COLO829 (cell line): ENCODE results near the gene SFT2D2.
"Not testable (repeated sequence)": the region's sequence is repeated elsewhere in the genome, so short reads cannot be mapped to it uniquely, and the experiment has no call there.

ENCODE experiments used
- DNase-seq: peaks from one replicate; pipeline ENCODE4 v3.0.0; 2012; ENCODE audit warnings: low spot score

Gene SFT2D2

DNA sequence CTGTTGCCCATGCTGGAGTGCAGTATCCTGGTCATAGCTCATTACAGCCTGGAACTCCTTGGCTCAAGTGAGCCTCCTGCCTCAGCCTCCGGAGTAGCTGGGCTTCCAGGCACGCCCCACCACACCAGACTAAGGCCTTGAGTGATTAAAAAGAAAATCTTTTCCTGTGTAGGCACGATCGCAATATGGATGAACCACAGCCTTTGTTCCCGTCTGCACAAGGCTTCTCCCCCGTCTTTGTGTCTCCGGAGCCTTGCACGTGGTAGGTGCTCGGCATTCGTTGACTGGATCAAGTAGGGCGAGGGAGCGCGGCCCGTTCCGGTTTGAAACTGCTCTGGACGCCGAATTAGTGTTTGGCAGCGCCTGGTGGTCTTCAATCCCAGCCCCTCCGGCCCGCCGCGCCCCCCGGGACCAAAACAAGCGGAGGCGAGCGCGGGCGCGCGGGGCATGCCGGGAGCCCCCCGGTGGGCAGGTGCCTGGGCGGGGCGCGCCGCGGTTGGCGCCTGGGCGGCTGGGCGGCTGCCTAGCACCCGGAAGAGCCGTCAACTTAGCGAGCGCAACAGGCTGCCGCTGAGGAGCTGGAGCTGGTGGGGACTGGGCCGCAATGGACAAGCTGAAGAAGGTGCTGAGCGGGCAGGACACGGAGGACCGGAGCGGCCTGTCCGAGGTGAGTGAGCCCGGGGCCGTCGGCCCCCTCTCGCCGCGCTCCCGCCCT is at the start of gene SFT2D2:
Gene SFT2D2 (plus strand): TSS at position 529 of the 715 bp plus-strand sequence. CDS start 76 bp downstream, at position 605.
- peak; percentile 70 for DNase-seq

DNA sequence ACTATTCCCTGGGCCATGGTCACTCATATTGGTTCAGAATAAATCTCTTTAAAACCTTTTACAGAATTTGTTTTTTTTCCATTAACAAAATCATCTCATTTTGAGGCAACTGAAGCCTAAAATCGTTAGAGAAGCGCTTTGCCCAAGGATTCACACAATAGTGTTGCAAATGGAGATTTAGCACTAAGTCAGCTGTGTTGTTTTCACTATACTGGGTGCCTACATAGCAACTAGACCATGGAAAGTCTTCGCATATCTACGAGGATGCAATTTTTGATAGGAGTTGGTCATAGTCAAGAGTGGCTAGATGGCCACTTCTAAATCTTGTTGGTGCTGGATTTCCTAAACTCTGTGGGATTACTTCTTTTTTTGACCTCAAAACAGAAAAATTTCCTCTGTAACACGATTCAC is 47.6 kb upstream of the SFT2D2 start:
- DNase-seq = no peak

DNA sequence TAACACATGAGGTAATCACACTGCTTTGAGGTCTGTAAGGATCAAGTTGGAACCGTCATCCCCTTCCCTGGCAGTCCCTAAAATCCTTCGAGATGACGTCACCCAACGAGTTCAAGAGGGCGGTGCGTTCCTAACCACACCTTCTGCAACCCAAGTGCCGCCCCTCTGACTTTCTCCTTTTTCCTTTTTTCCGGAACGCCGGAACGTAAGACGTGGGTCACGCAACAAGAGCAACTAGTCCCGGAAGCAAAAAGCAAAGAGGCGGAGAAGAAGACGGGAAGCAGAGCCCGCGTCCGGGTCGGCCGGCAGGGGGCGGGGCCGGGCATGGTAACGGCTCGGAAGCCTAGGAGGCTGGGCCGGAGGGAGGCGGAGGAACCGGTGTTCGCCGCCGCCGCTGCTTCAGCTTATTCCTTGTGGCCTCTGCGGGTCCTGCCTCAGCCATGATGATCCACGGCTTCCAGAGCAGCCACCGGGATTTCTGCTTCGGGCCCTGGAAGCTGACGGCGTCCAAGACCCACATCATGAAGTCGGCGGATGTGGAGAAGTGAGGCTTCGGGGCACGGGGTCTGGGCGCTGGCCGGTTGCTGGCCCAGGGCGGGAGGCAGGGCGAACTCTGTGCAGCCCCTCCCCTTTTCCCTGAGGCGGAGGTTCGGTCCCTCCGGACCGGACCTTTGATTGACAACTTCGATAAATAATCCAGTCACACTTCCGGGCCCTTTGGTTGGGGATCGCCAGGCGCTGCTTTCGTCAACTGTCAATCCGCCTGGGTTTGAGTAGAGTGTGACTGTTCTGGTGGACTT is 47.0 kb upstream of the SFT2D2 start, which contains the start of gene TIPRL:
Gene TIPRL (plus strand): TSS at position 325 of the 800 bp plus-strand sequence. CDS start 116 bp downstream, at position 441.
- DNase-seq = peak; percentile 98

- DNase-seq = peak; percentile 28
These were observed 46.2 kb upstream of the SFT2D2 start for GRCh38 chr1:168179438-168180147.

- peak; percentile 20 for DNase-seq
These were observed 45.7 kb upstream of the SFT2D2 start for GRCh38 chr1:168180148-168180524.

DNA sequence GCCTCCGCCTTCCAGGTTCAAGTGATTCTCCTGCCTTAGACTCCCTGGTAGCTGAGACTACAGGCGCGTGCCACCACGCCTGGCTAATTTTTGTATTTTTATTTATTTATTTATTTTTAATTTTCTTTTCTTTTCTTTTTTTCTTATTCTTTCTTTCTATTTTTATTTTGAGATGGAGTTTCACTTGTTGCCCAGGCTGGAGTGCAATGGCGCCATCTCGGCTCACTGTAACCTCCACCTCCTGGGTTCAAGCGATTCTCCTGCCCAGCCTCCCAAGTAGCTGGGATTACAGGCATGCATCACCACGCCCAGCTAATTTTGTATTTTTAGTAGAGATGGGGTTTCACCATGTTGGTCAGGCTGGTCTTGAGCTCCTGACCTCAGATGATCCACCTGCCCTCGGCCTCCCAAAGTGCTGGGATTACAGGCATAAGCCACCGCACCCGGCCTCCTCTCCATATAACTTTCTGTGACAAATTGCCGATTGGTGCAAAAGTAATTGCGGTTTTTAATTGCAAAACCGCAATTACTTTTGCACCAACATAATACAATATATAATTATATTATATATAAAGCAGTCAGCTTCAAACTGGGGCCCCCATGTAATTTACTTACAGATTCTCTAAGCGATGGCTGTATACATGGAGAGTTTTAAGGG is 44.6 kb upstream of the SFT2D2 start:
- DNase-seq = not testable (repeated sequence)

DNA sequence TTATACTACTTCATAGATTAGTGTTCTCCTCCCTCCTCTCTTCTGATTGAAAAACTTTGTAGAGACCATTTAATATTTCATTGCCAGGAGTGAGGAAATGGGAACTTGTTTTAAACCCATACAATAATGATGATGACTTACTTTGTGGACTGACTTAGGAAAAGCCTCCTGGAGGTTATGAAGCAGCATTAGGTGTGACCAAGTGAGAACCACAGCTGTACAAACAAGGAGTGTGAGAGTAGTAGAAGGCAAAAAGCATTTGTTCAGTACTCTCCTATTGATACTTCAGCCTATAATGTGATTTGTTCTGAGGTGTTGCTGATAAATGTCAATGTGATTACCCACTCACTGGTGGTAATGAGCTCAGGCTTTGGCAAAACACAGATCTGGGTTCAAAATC is 38.6 kb upstream of the SFT2D2 start:
- no peak for DNase-seq

GRCh38 chr1:168190403-168190802 is 35.4 kb upstream of the SFT2D2 start:
- DNase-seq = no peak

- no peak for DNase-seq
These were observed 30.3 kb upstream of the SFT2D2 start for GRCh38 chr1:168195199-168196135.

DNA sequence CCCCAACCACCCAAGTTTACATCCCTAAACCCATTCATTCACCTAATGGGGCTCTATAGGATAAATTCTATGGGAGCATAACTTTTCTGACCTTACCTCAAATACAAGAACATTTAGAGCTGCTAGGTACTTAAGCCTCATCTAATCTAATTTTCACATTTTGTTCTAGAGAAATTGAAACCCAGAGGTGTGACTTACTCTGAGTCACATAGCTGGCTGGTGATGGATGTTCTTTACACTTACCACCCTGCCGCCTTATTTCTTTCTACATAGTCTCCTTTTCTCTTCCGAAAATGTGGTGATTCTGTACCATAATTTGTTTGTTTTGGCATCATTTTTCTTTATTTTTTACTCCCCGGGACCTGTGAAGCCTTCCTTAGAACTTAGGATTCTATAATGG is 26.7 kb upstream of the SFT2D2 start:
- no peak for DNase-seq

DNA sequence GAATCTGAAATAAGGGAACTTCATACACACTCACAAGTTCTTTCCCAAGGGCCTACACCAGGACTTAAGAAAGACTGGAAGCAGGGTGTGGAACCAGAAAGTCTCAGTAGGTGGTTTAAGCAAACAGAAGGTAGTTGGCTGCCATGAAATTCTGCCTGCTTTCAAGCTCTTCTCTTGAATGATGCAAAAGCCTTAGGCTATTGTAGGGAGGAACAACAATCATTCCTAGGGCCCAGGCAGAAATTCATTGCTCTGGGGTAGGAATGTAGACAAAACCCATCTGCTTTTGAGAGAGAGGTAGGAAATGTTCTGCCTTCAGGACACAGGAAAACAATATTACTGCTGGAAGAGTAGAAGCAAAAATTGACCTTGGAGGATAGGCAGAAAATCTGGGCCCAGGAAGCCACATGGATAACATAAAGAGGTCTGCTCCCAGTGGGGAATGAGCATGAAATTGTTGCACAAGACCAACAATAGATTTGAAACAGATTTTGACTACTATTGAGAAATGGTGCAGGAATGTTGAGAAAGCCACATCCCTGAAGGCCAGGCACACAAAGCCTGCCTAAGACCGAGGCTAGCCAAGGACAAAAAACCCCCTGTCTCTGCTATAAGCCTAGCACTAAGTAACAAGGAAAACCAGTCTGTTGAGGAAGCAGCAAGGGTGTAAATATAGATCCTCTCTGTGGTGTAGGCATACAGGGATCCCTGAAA is 22.7 kb upstream of the SFT2D2 start:
- DNase-seq = peak; percentile 71

DNA sequence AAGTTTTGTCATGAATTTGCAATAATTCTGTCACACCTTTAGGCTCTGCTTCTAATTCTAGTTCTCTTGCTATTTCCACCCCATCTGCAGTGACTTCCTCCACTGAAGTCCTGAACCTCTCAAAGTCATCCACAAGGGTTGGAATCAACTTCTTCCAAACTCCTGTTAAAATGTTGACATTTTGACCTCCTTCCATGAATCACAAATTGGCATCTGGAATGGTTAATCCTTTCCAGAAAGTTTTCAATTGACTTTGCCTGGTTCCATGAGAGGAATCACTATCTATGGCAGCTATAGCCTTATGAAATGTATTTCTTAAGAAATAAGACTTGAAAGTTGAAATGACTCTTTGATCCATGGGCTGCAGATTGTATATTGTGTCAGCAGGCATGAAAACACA is 19.7 kb upstream of the SFT2D2 start:
- DNase-seq = no peak

- not testable (repeated sequence) for DNase-seq
These were observed 18.1 kb upstream of the SFT2D2 start for GRCh38 chr1:168207673-168208072.

GRCh38 chr1:168210312-168210711 is 15.5 kb upstream of the SFT2D2 start:
- DNase-seq = no peak

DNA sequence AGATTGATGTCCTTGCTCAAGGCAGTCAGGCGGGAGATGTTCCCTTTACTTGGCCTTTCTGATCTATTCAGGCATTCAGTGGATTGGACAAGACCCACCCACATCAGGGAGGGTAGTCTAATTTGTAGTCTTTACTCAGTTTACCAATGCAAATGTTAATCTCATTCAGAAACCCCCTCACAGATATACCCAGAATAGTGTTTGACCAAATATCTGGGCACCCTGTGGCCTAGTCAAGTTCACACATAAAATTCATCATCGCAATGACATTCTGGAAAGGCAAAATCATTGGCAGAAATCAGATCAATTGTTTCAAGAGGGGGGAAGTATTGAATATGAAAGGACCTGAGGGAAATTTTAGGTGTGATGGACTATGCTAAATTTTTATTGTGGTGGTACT is 12.5 kb upstream of the SFT2D2 start:
- no peak for DNase-seq

- no peak for DNase-seq
These were observed 9.6 kb upstream of the SFT2D2 start for GRCh38 chr1:168216171-168216570.

- DNase-seq = no peak
These were observed 8.1 kb upstream of the SFT2D2 start for GRCh38 chr1:168217664-168218063.

DNA sequence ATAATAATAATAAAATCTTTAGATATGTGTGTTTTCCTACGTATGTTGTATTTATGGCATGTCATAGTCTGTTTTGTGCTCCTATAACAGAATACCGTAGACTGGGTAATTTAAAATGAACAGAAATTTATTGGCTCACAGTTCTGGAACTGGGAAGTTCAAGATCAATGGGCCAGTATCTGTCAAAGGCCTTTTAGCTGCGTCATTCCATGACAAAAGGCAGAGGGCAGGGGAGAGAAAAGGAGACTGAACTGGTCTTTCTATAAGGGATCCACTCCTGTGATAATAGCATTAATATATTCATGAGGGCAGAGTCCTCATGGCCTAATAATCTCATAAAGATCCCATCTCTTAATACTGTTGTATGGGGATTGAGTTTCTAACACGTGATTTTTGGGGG is 7.1 kb upstream of the SFT2D2 start:
- DNase-seq = no peak

- DNase-seq = no peak
These were observed 5.3 kb upstream of the SFT2D2 start for GRCh38 chr1:168220470-168220871.

DNA sequence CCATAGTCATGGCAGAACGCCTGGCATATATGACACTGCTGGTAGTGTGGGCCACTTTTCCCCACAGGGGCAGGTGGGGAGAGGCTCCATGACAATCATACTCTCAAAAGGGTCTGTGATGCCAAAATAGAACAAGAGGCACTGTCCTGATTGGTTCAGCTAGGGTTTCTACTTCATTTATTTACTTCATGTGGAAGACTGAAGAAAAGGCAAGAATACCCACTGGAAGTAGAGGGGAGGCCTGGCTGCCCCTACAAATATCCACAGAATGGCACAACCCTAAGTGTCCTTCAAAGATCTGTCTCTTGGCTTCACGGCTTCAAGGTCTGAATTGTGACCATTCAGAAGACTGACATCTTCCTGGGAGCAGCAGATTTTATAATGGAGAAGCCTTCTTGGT is 4.5 kb upstream of the SFT2D2 start:
- no peak for DNase-seq
